ENCODE results near the gene DHX36. TPM values are rescaled to one million over a fixed set of nuclear protein-coding genes. Genes with fewer than 3 reads are reported as not detected.

Gene DHX36
- total and polyA plus RNA-seq, 10 donors, result 27.4 to 106 (median 70.8) TPM

GRCh38 chr3:154224366-154224765 lies 99.9 kb downstream of the DHX36 start:
- no peak for TF ChIP-seq POLR2AphosphoS5 (IDR thresholded peaks at IDR 0.05)
- TF ChIP-seq POLR2A (IDR thresholded peaks at IDR 0.05), result no peak
- TF ChIP-seq CTCF (IDR thresholded peaks at IDR 0.05 in 8 of 11, conservative IDR thresholded peaks at IDR 0.05 in 3 of 11), result no peak
- H3K9me3 ChIP-seq, result no peaks in the 10 kb centered on the region
- H3K4me3 ChIP-seq, result no peak overlapping the region
- no peak overlapping the region for H3K27ac ChIP-seq
- DNase-seq, result no peak
- no peaks in the 10 kb centered on the region for H3K36me3 ChIP-seq
- intact Hi-C loops (cut with DNase I; ENCODE audit: low total_unique reads), result no loop called here
- WGBS, 5 donors, result 49 to 68% (median 54%) methylated on average over 6 of the region's 6 CpGs
- H3K4me1 ChIP-seq, result peaks cover 0 to 9% (median 2%) of the 10 kb centered on the region in 6 donors
- no peaks in the 10 kb centered on the region for H3K27me3 ChIP-seq (replicated peaks in 1 of 7)

- peaks cover 0 to 9% (median 2%) of the 10 kb centered on the region in 6 donors for H3K4me1 ChIP-seq
- no peak for DNase-seq
- no peaks in the 10 kb centered on the region for H3K36me3 ChIP-seq
- no peaks in the 10 kb centered on the region for H3K9me3 ChIP-seq
- TF ChIP-seq CTCF (IDR thresholded peaks at IDR 0.05 in 8 of 11, conservative IDR thresholded peaks at IDR 0.05 in 3 of 11) (no peak), POLR2A (IDR thresholded peaks at IDR 0.05) (no peak), POLR2AphosphoS5 (IDR thresholded peaks at IDR 0.05) (no peak)
- H3K27me3 ChIP-seq (replicated peaks in 1 of 7), result no peaks in the 10 kb centered on the region
- no peak overlapping the region for H3K27ac ChIP-seq
- H3K4me3 ChIP-seq, result no peak overlapping the region
- intact Hi-C loops (cut with DNase I; ENCODE audit: low total_unique reads), result no loop called here
Measured at GRCh38 chr3:154223519-154223918, 100.8 kb downstream of the DHX36 start.

Small RNA genes lying within 50 kb of the gene (small RNA-seq; reads per million reads assigned to genes)
- gene RF01210, result 0 reads per million in 4 donors

Other genes starting within 250 kb of the DHX36 start
- 1 to 10 TPM in 4 of 7 donors, under 1 TPM in 3; 0.64 to 6.3 (median 1.2) TPM for gene ARHGEF26, start 203.1 kb downstream of the DHX36 start, total RNA-seq
- gene ARHGEF26, start 203.1 kb downstream of the DHX36 start, polyA plus RNA-seq, result 1 to 10 TPM in 1 of 3 donors, under 1 TPM in 2; 0.30 to 1.9 (median 0.91) TPM
- gene GPR149, start 105.7 kb upstream of the DHX36 start, total RNA-seq, result not detected
- not detected for gene GPR149, start 105.7 kb upstream of the DHX36 start, polyA plus RNA-seq